H9 (cell line): ENCODE data around the gene CYP24A1. TPM values are rescaled to one million over a fixed set of nuclear protein-coding genes. Genes with fewer than 3 reads are reported as not detected.

Experiments
- DNase-seq: peaks from one replicate; pipeline ENCODE4 v3.0.0-alpha.2; 2017
- H2AFZ ChIP-seq: one replicate; pipeline ENCODE4 v1.6.1; 2013; ENCODE audit warnings: mild to moderate bottlenecking, low read length, control low read depth, moderate library complexity
- H2AK5ac ChIP-seq: 2 replicates; pipeline ENCODE4 v1.6.1; 2013; ENCODE audit warnings: low read length, control low read depth, mixed read lengths; ENCODE audit not compliant: insufficient read length
- H2BK120ac ChIP-seq: one replicate; pipeline ENCODE4 v1.6.1; 2013; ENCODE audit warnings: low read depth, mild to moderate bottlenecking, low read length, control low read depth, inconsistent platforms; ENCODE audit not compliant: poor library complexity, severe bottlenecking
- H2BK12ac ChIP-seq: 2 replicates; pipeline ENCODE4 v1.6.1; 2013; ENCODE audit warnings: low read length, control low read depth, mixed read lengths, low read depth; ENCODE audit not compliant: insufficient read length
- H2BK15ac ChIP-seq: 2 replicates; pipeline ENCODE4 v1.6.1; 2013; ENCODE audit warnings: low read depth, low read length, control low read depth
- H2BK20ac ChIP-seq: one replicate; pipeline ENCODE4 v1.6.1; 2013; ENCODE audit warnings: low read depth, mild to moderate bottlenecking, low read length, control low read depth, inconsistent platforms; ENCODE audit not compliant: poor library complexity, severe bottlenecking
- H2BK5ac ChIP-seq: 2 replicates; pipeline ENCODE4 v1.6.1; 2013; ENCODE audit warnings: low read length, control low read depth, mixed read lengths; ENCODE audit not compliant: insufficient read length
- H3K14ac ChIP-seq: 2 replicates; pipeline ENCODE4 v1.6.1; 2013; ENCODE audit warnings: low read length, control low read depth; ENCODE audit not compliant: insufficient read depth
- H3K18ac ChIP-seq: 2 replicates; pipeline ENCODE4 v1.6.1; 2013; ENCODE audit warnings: low read depth, mild to moderate bottlenecking, mixed read lengths, low read length, control low read depth; ENCODE audit not compliant: insufficient read length
- H3K23ac ChIP-seq: 2 replicates; pipeline ENCODE4 v1.6.1; 2013; ENCODE audit warnings: low read length, control low read depth, mixed read lengths, low read depth; ENCODE audit not compliant: insufficient read length
- H3K23me2 ChIP-seq: 2 replicates; pipeline ENCODE4 v1.6.1; 2013; ENCODE audit warnings: low read depth, mild to moderate bottlenecking, mixed read lengths, low read length, control low read depth; ENCODE audit not compliant: insufficient read length, poor library complexity, severe bottlenecking
- H3K27ac ChIP-seq: 2 replicates; pipeline ENCODE4 v1.5.1; 2013; ENCODE audit warnings: low read length, control low read depth, mixed read lengths, low read depth; ENCODE audit not compliant: insufficient read length
- H3K27me3 ChIP-seq: 2 replicates; pipeline ENCODE4 v1.6.1; 2013; ENCODE audit warnings: low read length, control low read depth, inconsistent platforms; ENCODE audit not compliant: insufficient read depth
- H3K4ac ChIP-seq: 2 replicates; pipeline ENCODE4 v1.6.1; 2013; ENCODE audit warnings: low read depth, mild to moderate bottlenecking, control low read depth, inconsistent platforms, low read length, moderate library complexity
- H3K4me1 ChIP-seq: 2 replicates; pipeline ENCODE4 v1.6.1; 2013; ENCODE audit warnings: low read length, control low read depth, inconsistent platforms; ENCODE audit not compliant: insufficient read depth
- H3K4me2 ChIP-seq: 2 replicates; pipeline ENCODE4 v1.6.1; 2013; ENCODE audit warnings: low read length, control low read depth, mixed read lengths; ENCODE audit not compliant: insufficient read length, insufficient read depth
- H3K56ac ChIP-seq: 2 replicates; pipeline ENCODE4 v1.6.1; 2013; ENCODE audit warnings: low read depth, mild to moderate bottlenecking, mixed read lengths, low read length, control low read depth; ENCODE audit not compliant: insufficient read length
- H3K79me1 ChIP-seq: 2 replicates; pipeline ENCODE4 v1.6.1; 2013; ENCODE audit warnings: low read depth, mild to moderate bottlenecking, moderate library complexity, low read length, control low read depth, inconsistent platforms; ENCODE audit not compliant: insufficient read depth, poor library complexity, severe bottlenecking
- H3K79me2 ChIP-seq: 2 replicates; pipeline ENCODE4 v1.6.1; 2013; ENCODE audit warnings: low read length, control low read depth, inconsistent platforms; ENCODE audit not compliant: insufficient read depth
- H3K9ac ChIP-seq: 2 replicates; pipeline ENCODE4 v1.6.1; 2013; ENCODE audit warnings: low read length, control low read depth, mixed read lengths; ENCODE audit not compliant: insufficient read length; ENCODE audit errors: extremely low read depth
- H3K9me3 ChIP-seq: one replicate; pipeline ENCODE4 v1.6.1; 2013; ENCODE audit warnings: low read depth, low read length, inconsistent platforms; ENCODE audit not compliant: control insufficient read depth
- H3T11ph ChIP-seq: one replicate; pipeline ENCODE4 v1.6.1; 2013; ENCODE audit warnings: mild to moderate bottlenecking, low read length, control low read depth, inconsistent platforms
- H4K20me1 ChIP-seq: one replicate; pipeline ENCODE4 v1.6.1; 2013; ENCODE audit not compliant: control insufficient read depth, insufficient read length, insufficient read depth
- H4K5ac ChIP-seq: 2 replicates; pipeline ENCODE4 v1.6.1; 2013; ENCODE audit warnings: low read depth, mild to moderate bottlenecking, mixed read lengths, low read length, control low read depth; ENCODE audit not compliant: insufficient read length
- H4K8ac ChIP-seq: replicated peaks from 2 replicates; pipeline ENCODE4 v1.6.1; 2013; ENCODE audit warnings: low read length, control low read depth, mixed read lengths, low read depth; ENCODE audit not compliant: insufficient read length
- H4K91ac ChIP-seq: 2 replicates; pipeline ENCODE4 v1.6.1; 2013; ENCODE audit warnings: low read depth, mild to moderate bottlenecking, moderate library complexity, mixed read lengths, low read length, control low read depth; ENCODE audit not compliant: insufficient read length
- H3K27ac Mint-ChIP-seq, 3 experiments: 2 replicates in 2 of 3; 3 replicates in 1 of 3; pipeline ENCODE4 v1.8.0; 2020 to 2021; ENCODE audit warnings: mixed read lengths in 3 of 3, mild to moderate bottlenecking in 1 of 3, moderate library complexity in 1 of 3
- H3K27me3 Mint-ChIP-seq: 2 replicates; pipeline ENCODE4 v1.8.0; 2021; ENCODE audit warnings: low read depth, mild to moderate bottlenecking, moderate library complexity, mixed read lengths
- H3K36me3 Mint-ChIP-seq, 3 experiments: 2 replicates in 2 of 3; 3 replicates in 1 of 3; pipeline ENCODE4 v1.8.0; 2020 to 2021; ENCODE audit warnings: low read depth in 3 of 3, mixed read lengths in 3 of 3; ENCODE audit not compliant: insufficient read depth in 1 of 3
- H3K4me1 Mint-ChIP-seq, 2 experiments: 2 replicates each; pipeline ENCODE4 v1.8.0; 2020; ENCODE audit warnings: mixed read lengths in 2 of 2
- H3K4me3 Mint-ChIP-seq, 2 experiments: 2 replicates in 1 of 2; 3 replicates in 1 of 2; pipeline ENCODE4 v1.8.0; 2020 to 2021; ENCODE audit warnings: mild to moderate bottlenecking in 2 of 2, mixed read lengths in 2 of 2, moderate library complexity in 1 of 2
- H3K9me3 Mint-ChIP-seq, 2 experiments: 2 replicates in 1 of 2; 3 replicates in 1 of 2; pipeline ENCODE4 v1.8.0; 2020; ENCODE audit warnings: mild to moderate bottlenecking in 2 of 2, mixed read lengths in 2 of 2, moderate library complexity in 1 of 2
- CTCF ChIP-seq: fragments of 200-600 bp; sonication (generic); conservative IDR thresholded peaks from 3 replicates; pipeline ENCODE4 v1.8.0; 2021; ENCODE audit warnings: antibody characterized with exemption, mild to moderate bottlenecking
- WGBS: extraction: QIAGEN DNeasy Blood & Tissue Kit; methylation state at CpG from one replicate; pipeline ENCODE4 v1.1.7; 2013; ENCODE audit warnings: missing lambda C conversion rate, low lambda C conversion rate, mixed read lengths; ENCODE audit not compliant: insufficient read length; ENCODE audit errors: extremely low coverage; 5-methylcytosine and 5-hydroxymethylcytosine counted together
- total RNA-seq: library from RNA; stranded (reverse); gene quantifications from 2 replicates; pipeline ENCODE4 v1.2.1, GENCODE V29; 2021

The CYP24A1 gene
- total RNA-seq, 1 experiment from 2014 or later: not detected

DNA sequence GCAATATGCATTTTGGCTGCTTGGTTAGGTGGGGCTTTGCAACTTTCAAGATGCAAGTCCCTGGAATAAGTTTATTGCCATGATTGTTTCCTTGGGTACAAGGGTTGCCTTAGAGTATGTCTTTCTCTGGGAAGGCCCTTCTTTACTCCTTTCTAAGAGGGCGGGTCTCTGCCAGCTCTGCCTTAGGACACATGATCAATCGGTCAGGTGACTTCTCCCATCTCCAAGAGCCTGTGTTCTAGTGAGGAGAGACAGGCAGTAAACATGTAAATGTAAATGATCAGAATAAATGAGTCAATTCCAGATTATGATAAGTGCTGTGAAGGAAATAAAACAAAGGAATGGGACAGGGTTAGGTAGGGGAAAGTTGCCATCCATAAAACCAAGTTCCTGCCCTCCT, 60.2 kb downstream of the CYP24A1 start:
- H4K5ac ChIP-seq: no peak overlapping the region
- no peak overlapping the region for H2BK120ac ChIP-seq
- Mint-ChIP-seq H3K9me3 (no peaks in the 10 kb centered on the region; a peak in 1 of 5 replicates), H3K4me3 (no peak overlapping the region), H3K36me3 (no peaks in the 10 kb centered on the region), H3K27ac (no peak overlapping the region), H3K27me3 (no peaks in the 10 kb centered on the region; the same call in 1 of the 2 replicates), H3K4me1 (peaks cover 9% of the 10 kb centered on the region in 2 experiments)
- no CpG with 5 or more reads among the region's 2 CpGs for WGBS
- H2BK5ac ChIP-seq: no peak overlapping the region
- no peak overlapping the region for H2AFZ ChIP-seq
- no peak overlapping the region for H3K56ac ChIP-seq
- no peak overlapping the region for H3K14ac ChIP-seq
- H3K27me3 ChIP-seq: no peaks in the 10 kb centered on the region
- no peaks in the 10 kb centered on the region for H4K20me1 ChIP-seq
- H4K8ac ChIP-seq: no peak overlapping the region
- no peak for TF ChIP-seq CTCF
- H3K9ac ChIP-seq: no peak overlapping the region
- H3K4ac ChIP-seq: no peak overlapping the region
- DNase-seq: no peak
- H3K9me3 ChIP-seq: no peaks in the 10 kb centered on the region
- H3T11ph ChIP-seq: no peak overlapping the region
- H3K4me2 ChIP-seq: no peak overlapping the region
- H2BK15ac ChIP-seq: no peak overlapping the region
- no peaks in the 10 kb centered on the region for H3K23me2 ChIP-seq
- H3K18ac ChIP-seq: no peak overlapping the region
- no peaks in the 10 kb centered on the region for H3K79me1 ChIP-seq
- no peak overlapping the region for H2BK20ac ChIP-seq
- no peak overlapping the region for H4K91ac ChIP-seq
- no peaks in the 10 kb centered on the region for H3K4me1 ChIP-seq
- no peak overlapping the region for H2AK5ac ChIP-seq
- no peak overlapping the region for H3K27ac ChIP-seq
- H3K23ac ChIP-seq: no peak overlapping the region
- H3K79me2 ChIP-seq: no peaks in the 10 kb centered on the region
- H2BK12ac ChIP-seq: no peak overlapping the region
